HG03457 (cell line): ENCODE measurements around the gene MCC.

Source experiments
- ATAC-seq: cut with Tn5 transposase; IDR thresholded peaks from one replicate; pipeline ENCODE4 v1.9.1; 2021; ENCODE audit warnings: moderate number of reproducible peaks; ENCODE audit not compliant: unreplicated experiment

MCC gene

DNA sequence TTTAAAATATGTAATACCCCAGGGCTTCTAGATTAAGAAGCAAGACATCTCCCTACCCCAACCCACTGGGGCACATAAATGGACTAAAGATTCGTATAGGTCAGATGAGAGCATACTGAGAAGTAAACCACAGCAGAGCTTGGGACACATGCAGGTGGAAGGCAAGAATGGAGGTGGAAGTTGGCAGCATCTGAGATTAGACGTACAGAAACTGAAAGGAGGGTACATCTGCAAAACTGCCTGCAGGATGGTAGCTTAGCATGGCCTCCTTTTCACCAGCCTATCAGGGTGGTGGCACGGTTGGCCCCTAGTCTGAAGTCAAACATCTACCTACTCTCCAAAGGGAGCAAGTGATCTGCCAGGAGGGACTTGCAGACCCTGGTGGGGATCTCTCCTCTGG is 235.2 kb downstream of the MCC start:
- no peak for ATAC-seq

DNA sequence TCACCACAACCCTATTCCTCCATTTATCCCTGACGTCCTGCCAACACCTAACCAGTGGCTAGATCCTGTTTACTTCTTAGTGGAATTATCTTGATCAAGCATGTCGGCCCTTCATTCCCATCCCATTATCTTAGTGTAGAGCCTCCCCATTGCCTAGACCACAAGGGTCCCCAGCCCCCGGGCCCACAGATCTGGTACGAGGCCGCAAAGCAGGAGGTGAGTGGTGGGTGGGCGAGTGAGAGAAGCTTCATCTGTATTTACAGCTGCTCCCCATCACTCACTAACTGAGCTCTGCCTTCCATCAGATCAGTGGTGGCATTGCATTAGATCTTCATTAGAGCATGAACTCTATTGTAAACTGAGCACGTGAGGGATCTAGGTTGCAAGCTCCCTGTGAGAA is 236.2 kb downstream of the MCC start:
- no peak for ATAC-seq

DNA sequence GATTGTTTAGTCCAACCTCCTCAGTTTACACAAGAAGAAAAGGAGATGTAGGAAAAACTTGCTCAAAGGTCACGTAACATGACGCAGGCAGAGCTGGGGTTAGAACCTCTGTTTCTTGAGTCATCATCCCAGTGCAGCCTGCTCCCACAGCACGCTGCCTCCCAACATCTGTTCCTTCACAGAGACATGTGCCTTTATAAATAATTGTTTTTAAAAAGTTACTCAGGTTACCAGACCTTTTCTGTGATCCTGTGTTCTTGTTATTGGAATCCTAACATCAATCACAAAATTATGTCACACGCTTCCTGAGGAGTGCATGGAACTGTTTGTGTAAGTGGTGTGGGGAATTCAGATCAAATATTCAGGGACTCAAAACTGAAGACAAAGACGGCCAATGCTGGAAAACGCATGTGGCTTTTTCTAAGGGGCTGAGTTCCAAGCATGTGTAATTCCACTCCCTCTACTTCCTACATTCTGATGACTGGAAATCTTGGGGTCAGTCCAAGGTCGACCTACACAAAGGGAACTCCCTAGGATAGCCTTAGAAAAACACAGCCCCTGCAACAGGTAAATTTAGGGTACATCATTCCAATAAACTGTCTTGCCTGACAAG is 237.8 kb downstream of the MCC start:
- no peak for ATAC-seq

DNA sequence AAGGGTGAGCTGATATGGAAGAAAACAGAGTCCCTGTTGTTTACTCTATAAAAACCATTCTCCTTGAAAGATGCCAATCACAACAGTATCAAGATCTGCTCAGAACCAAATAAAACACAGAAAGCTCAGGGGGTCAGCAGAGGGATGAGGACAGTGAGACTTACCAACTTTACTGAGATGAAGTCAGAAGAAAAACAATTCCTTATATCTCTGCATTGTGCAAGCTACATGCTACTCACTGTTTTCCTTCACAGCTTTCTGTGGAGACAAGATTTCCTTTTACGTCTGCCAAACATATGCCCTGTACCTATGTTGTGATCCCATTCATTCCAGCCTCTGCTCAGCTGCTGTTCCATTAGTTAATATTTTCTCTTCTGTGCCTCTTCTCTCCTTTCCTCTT is 239.0 kb downstream of the MCC start:
- ATAC-seq, result no peak

DNA sequence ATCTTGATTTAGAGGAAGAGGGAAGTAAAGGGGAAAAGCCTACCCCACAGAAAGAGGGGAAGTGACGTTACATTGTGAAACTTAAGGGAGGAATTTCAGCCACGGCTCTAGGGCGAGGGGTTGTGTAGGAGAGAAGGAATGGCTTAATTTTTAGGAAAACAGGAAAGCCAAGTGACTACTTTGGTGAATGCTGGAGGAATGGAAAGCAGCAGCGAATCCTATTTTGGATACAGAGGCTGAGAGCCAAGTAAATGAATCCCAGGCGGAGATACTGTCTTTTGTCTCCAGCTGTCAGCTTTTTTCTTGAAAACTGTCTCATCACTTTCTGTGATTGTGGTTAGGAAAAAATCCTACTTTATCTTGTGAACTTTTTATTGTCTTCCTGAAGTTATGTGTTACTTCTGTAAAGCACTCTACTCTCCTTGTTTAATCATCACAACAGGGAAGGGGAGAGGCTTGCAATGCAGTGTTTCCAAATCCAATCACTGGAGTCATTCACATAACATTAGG is 241.8 kb downstream of the MCC start:
- no peak for ATAC-seq

DNA sequence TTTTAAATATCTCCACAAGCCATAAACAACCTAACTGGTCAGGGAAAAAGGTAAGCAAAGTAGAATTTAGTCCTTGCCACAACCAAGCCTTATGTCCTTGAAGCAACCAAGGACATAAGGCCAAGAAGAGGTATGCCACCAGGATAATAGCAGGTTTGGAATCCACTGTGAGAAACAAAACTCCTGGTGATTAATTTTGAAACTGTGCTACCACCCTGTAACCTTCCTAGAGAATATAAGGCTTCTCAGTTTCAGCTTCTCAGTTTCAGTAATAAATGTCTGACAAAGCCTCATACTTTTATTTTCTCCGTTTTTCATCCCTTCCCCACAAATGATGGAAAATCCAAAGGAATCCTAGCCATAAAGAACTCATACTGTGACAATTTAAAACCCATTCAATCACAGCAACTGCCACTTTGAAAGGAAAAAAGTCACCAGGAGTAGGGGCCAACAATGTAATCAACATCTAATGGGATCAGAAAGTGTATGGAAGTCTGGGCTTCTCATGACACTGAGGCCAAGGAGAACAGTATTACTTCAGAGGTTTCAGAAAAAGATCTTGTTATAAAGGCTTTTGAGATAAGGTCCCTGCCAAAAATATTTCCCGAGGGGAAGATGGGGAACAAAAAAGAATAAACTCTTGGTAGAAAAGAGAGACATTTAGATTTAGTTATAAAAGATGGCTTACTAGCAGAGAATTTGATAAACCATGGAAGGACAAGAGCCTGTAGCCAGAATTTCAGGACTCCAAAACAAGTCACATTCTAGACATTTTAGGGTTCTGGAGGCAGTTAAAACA is 242.6 kb downstream of the MCC start:
- no peak for ATAC-seq

DNA sequence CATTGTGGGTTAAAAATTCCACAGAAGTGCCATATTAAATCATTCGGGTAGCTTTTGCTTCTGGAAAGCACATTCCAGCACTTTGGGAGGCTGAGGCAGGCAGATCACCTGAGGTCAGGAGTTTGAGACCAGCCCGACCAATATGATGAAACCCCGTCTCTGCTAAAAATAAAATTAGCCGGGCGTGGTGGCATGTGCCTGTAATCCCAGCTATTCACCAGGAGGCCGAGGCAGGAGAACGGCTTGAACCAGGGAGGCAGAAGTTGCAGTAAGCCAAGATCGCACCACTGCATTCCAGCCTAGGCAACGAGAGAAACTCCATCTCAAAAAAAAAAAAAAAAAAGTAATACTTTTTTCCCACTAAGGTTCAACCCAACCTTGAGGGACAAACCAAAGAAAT is 243.3 kb downstream of the MCC start:
- ATAC-seq, result no peak

DNA sequence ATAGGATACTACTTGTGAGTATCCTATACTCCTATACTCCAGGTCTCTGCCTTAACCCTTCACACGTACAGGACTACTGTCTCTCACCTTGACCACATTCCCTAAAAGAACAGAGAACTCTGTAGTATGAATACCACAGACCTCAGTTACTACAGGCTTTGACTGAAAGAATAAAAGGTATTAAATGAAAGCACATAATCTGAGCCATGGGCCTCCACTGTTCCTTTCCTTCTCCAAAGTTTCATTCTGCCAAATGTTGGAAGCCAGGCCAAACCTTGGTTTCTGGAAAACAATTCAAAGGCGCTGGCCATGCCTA is 244.9 kb downstream of the MCC start:
- ATAC-seq, result no peak

DNA sequence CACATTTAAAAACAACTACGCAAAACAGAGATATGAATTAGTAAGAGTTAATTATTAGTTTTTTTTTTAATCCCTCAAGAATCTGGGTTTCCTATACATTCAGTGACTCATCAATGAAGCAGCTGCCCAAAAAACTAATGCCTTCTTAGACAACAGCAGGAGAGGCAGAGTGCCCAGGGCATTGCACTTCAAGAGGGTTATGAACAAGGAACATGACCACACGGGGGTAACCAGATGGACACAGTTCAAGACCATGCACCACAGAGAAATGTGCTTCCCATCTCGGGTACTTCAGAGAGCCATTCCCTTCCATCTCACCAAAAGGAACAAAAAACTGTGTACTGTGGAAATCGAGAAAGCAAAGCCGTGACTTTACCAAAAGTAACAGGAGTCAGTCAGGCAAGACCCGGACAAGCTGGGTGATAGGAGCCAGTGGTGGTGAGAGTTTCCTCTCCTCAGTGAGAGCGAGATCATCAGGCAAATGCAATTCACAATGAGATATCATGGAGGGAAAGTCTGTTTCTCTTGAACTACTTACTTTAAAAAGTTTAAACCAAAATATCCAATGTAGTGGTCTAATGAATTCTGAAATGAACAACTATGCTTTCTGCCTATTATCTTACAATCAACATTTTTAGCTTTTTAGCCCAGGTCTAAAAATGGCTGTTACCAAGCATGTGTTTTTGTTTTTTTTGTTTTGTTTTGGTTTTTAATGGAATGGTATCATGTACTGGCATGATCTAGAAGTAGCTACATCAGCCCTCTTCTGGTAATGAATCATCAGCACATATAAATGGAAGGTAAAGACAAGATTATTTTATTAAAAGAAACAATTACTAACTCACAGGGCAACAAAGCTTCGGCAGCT is 245.5 kb downstream of the MCC start:
- ATAC-seq, result no peak

DNA sequence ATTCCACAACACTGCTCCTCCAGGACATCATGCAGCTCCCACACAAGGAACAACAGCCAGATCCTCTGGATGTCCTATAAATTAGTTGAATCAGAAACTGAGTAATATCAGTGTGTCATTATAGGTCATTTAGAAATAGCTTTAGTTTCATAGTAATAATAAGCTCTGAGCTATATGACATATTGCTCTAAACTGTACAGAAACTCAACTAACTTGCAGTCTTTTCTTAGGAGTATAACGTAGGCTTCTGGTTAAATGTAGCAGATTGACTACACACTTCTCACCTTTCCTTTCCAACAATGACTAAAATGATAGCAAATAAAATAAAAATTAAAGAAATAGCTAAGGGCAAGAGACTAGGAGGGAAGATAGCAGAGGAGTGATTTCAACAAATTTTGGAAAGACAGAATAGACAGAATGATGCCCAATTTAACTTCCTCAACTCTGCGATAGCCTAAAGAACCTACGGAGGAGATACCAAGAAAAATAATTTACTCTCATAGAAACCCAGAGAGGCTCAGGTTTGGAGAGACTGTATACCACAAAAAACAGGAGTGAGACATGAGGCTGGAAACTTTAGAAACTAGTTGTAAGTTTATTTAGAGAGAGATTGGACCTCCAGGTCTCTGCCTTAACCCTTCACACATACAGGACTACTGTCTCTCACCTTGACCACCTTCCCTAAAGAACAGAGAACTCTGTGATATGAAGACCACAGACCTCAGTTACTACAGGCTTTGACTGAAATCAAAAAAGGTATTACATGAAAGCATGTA is 247.1 kb downstream of the MCC start:
- ATAC-seq, result no peak

DNA sequence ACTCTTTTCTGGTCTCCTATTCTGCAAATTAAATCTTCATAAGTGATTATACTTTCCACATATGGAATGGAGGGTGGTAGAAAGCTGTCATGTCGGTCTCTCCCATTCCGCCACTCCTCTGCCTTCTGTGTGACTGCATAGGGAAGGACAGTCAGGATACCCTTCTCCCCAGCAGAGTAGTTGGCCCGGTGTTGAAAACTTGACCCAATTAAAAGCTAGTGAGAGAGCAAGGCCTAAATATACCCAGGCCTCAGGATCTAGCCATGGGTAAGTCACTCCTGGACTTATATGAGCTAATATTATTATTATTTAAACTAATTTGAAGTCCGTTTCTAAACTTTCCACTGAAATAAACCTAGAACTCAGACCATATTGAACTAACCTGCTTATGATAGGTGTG is 248.2 kb downstream of the MCC start:
- ATAC-seq, result no peak

DNA sequence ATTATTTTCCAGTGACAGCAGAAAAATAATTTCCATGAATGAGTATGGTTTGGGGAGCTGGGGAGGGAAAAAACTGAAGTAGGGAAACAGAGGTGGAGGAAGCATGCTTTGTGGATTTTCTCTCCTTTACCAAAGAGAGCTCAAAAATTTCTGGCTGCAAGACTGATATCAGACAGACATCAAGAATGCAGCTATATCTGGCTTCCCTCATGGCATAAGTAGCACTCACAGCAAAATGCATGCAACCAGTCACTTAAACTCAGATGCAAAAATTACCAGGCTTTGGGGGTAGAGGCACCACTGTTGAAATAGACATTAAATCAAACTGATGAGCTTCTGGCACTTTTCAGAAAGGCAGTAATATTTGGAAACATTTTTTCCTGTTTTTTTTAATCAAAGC is 250.4 kb downstream of the MCC start:
- no peak for ATAC-seq

DNA sequence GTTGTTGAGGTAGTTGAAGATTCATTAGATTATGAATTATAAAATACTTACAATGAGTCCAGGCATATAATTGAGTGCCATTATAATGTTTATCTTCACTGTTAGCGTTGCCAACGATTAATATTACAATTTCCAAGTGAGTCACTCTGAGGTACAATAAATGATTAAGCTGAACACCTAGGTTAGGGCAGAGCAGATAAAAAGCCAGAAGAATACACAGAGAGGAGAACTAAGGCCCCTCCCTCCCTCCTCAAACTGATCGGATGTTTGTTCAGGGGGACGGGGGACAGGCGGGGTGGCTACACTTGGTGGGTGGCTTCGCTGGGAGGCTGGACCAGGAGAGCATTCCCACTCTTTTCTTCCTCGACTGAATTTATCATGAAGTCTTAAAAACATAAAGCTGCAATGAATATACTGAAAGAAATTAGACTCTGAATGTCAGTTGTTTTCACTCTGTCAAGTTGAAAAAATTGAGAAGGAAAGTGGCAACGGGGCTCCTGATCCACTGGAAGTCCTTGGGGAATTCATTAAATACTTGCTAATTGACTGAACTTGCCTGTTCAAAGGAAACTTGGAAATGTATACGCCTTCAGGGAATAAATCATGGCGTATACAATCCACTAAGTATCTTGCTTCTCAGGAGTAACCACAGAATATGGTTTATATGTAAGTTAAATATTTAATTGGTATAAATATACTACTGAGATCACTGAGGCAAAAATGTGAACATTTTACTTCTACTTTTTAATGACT is 251.5 kb downstream of the MCC start:
- no peak for ATAC-seq

DNA sequence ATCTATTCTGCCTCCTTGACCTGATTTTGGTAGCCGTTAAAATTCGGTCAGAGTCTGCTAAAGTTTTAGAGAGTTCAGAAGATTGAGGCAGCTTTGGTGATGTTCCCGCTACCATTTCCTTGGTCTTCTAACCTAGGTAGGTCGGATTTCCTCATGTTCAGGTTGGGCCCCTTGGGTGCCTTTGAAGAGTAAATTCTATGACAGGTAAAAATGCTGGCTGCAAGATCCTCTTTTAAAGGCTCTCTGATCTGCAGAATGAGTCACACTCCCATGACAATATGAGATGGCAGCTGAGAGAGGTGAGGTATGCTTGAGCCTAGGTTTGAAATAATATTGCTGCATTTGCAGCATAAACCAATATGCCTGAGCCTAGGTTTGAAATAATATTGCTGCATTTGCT is 252.4 kb downstream of the MCC start:
- no peak for ATAC-seq

DNA sequence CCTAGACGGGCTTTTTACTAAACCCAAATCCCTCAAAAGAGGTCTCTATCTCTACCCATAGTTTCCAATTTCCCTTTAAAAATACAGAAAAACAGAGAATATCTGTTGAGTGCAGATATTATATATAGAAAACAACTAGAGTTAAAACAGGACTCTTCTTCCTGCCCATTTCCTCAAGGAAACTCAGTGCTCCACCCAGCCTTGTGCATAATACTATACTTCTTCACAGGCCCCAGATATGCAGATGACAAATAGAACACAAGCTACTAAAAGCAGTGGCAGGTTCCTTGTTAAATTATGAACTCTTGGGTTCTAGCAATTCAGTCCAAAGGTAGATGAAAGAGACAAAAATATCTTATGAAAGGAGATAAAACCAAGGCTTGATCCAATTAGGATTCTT is 253.7 kb downstream of the MCC start:
- ATAC-seq, result no peak

DNA sequence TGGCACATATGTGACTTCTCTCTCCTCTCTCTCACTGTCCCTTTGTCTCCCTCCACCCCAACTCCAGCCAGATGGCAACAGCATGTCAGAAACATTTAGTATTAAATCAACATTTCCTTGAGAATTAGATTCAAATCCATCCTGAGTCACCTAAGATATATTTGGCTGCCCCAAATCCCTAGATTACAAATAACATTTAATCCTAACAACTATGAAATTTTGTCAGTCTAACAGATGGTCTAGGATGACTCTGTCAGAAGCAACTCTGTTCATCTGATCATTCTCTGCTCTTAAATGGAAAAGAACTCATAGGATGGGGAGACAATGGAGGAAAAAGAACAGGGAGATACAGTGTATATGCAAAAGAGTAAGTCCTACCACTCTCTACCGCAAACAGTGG is 254.6 kb downstream of the MCC start:
- ATAC-seq, result no peak

DNA sequence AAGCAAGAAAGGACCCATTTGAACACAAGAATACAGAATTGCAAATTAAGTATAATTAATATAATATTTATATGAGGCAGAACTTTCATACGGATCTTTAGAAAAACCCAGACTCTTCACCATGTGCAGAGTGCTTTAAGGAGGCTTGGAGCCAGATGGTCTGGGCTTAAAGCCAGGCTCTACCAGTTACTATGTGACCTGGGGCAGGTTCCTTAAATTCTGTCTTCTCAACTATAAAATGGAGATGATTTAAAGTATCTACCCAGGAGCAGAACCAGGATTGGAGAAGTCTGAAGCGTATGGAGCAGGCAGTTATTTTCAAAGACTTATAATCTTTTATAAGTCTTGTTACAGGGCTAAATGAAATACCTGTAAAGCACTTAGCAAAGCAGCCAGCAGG is 255.6 kb downstream of the MCC start:
- ATAC-seq, result no peak

DNA sequence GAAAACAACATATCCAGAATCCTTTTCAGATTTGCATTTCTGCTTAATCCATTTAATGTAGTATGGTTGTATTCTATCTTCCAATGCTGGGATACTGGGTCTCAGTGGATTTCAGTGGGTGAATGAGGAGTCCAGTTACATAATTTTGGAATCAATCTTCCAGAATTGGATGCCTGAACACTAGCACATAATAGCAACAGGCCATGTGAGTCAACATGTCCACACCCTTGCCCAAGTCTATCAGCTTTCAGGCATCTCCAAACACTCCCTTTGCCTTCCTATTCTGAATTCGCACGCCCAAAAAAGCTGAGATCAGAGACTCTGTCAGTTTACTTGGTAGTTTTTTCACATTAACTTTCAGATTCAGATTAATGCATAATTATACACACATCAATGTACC is 256.0 kb downstream of the MCC start:
- ATAC-seq, result no peak

DNA sequence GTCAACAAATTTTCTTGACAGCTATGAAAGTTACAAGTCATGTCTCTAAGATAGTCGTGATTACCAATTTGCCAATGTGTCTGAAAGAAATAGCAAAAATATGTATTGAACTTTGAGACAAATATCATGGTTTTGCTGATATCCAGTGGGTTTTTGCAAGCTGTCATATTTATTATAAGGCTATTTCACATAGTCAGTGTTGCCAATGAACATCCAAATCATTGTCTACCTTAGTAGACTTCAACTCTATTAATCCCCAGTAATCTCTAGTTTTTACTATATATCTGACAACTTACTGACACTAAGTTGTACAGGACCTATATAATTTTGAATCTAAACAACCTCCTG is 256.6 kb downstream of the MCC start:
- no peak for ATAC-seq
